ENCODE data around the gene EPSTI1. TPM values are rescaled to one million over a fixed set of nuclear protein-coding genes. Genes with fewer than 3 reads are reported as not detected.
"Not testable (repeated sequence)": the region's sequence is repeated elsewhere in the genome, so short reads cannot be mapped to it uniquely, and the experiment has no call there.

Gene EPSTI1
- total RNA-seq, 1 donor from 2014 or later = 3.0 TPM

GRCh38 chr13:42874221-42874620 lies 117.8 kb downstream of the EPSTI1 start:
- DNase-seq (no peak), ATAC-seq (no peak)
- intact Hi-C loops (cut with micrococcal nuclease) = no loop called here

- DNase-seq = no peak
- ATAC-seq = no peak
- intact Hi-C loops (cut with micrococcal nuclease) = no loop called here
These were observed 119.0 kb downstream of the EPSTI1 start for GRCh38 chr13:42873081-42873480.

GRCh38 chr13:42867232-42867631 lies 124.8 kb downstream of the EPSTI1 start:
- intact Hi-C loops (cut with micrococcal nuclease) = no loop called here
- DNase-seq (no peak), ATAC-seq (no peak)

- intact Hi-C loops (cut with micrococcal nuclease) = no loop called here
- DNase-seq (no peak), ATAC-seq (no peak)
These were observed 126.3 kb downstream of the EPSTI1 start for GRCh38 chr13:42865768-42866102.

- intact Hi-C loops (cut with micrococcal nuclease) = no loop called here
- ATAC-seq = peak; percentile 68
- DNase-seq = peak; percentile 39
These were observed 126.9 kb downstream of the EPSTI1 start for GRCh38 chr13:42864952-42865767.

- ATAC-seq; intact Hi-C loops (cut with micrococcal nuclease); DNase-seq: not testable (repeated sequence)
These were observed 129.7 kb downstream of the EPSTI1 start for GRCh38 chr13:42862370-42862769.

GRCh38 chr13:42860485-42860884 lies 131.6 kb downstream of the EPSTI1 start:
- intact Hi-C loops (cut with micrococcal nuclease) = no loop called here
- ATAC-seq = no peak

GRCh38 chr13:42859760-42860159 lies 132.3 kb downstream of the EPSTI1 start:
- ATAC-seq (no peak), DNase-seq (no peak)
- intact Hi-C loops (cut with micrococcal nuclease) = no loop called here

More at GRCh38 chr13:42860485-42860884, 131.6 kb downstream of the EPSTI1 start:
- no peak for DNase-seq

- intact Hi-C loops (cut with micrococcal nuclease) = no loop called here
- DNase-seq (no peak), ATAC-seq (no peak)
These were observed 136.6 kb downstream of the EPSTI1 start for GRCh38 chr13:42855410-42855809.

- no peak for ATAC-seq
- intact Hi-C loops (cut with micrococcal nuclease) = no loop called here
- no peak for DNase-seq
These were observed 139.9 kb downstream of the EPSTI1 start for GRCh38 chr13:42852136-42852535.

- DNase-seq = no peak
- intact Hi-C loops (cut with micrococcal nuclease) = no loop called here
These were observed 142.8 kb downstream of the EPSTI1 start for GRCh38 chr13:42849200-42849599.

GRCh38 chr13:42847891-42848663 lies 144.0 kb downstream of the EPSTI1 start:
- no peak for DNase-seq
- ATAC-seq = no peak
- intact Hi-C loops (cut with micrococcal nuclease) = no loop called here

More at GRCh38 chr13:42849200-42849599, 142.8 kb downstream of the EPSTI1 start:
- no peak for ATAC-seq

GRCh38 chr13:42836930-42837690 lies 154.9 kb downstream of the EPSTI1 start:
- ATAC-seq (no peak), DNase-seq (no peak)
- intact Hi-C loops (cut with micrococcal nuclease) = no loop called here

Other genes with a start within 250 kb of the EPSTI1 start
- 4.4 TPM for gene FAM216B, start 210.7 kb downstream of the EPSTI1 start, total RNA-seq
- 26.6 TPM for gene DNAJC15, start 31.3 kb upstream of the EPSTI1 start, total RNA-seq

Measured in left ventricle myocardium superior (tissue), 1 donor.